B cell (primary cell): ENCODE measurements around the gene FOXN3. TPM values are rescaled to one million over a fixed set of nuclear protein-coding genes. Genes with fewer than 3 reads are reported as not detected.
"Not testable (repeated sequence)": the region's sequence is repeated elsewhere in the genome, so short reads cannot be mapped to it uniquely, and the experiment has no call there.

ENCODE experiments used
- ATAC-seq: fragments of 200-7000 bp; cut with Tn5 transposase; one replicate; pipeline ENCODE4 v1.10.0; 2021; ENCODE audit warnings: low read depth, mild to moderate bottlenecking, moderate number of reproducible peaks, moderate library complexity
- CTCF ChIA-PET: fragments of 350-600 bp; sonication (Branson Sonifier 250); formaldehyde crosslinking; loops from one replicate; lab custom pipeline; 2021; ENCODE audit warnings: antibody characterized with exemption, inconsistent platforms; lab: Charles Lee
- POLR2A ChIA-PET: fragments of 350-600 bp; sonication (Branson Sonifier 250); formaldehyde crosslinking; loops from one replicate; lab custom pipeline; 2021; ENCODE audit warnings: antibody characterized with exemption; lab: Charles Lee
- DNase-seq: peaks from one replicate; pipeline ENCODE4 v3.0.0; 2013
- H2AFZ ChIP-seq: 2 replicates; pipeline ENCODE4 v1.6.1; 2012; ENCODE audit warnings: mild to moderate bottlenecking, low read depth, low read length; ENCODE audit not compliant: insufficient read depth, poor library complexity, severe bottlenecking
- H3K27ac ChIP-seq, 2 donors: 1 replicate in 1 of 2; 2 replicates in 1 of 2; pipeline ENCODE4 v1.5.1; 2012 to 2013; ENCODE audit warnings: low read length in 2 of 2, mild to moderate bottlenecking in 2 of 2, moderate library complexity in 1 of 2
- H3K27me3 ChIP-seq, 4 experiments: fragments of 200-600 bp in 1 of 4; sonication (generic) in 1 of 4; replicated peaks in 1 of 4; 1 replicate in 2 of 4; 2 replicates in 2 of 4; pipeline versions ENCODE4 v1.6.1 to v1.7.0; 2013 to 2016; ENCODE audit warnings: low read length in 3 of 4, mild to moderate bottlenecking in 2 of 4, mixed read lengths in 1 of 4, moderate library complexity in 1 of 4; ENCODE audit not compliant: insufficient read depth in 4 of 4, control insufficient read depth in 3 of 4; ENCODE audit errors: control extremely low read depth in 1 of 4
- H3K36me3 ChIP-seq, 2 experiments: replicated peaks in 1 of 2; 1 replicate in 1 of 2; 2 replicates in 1 of 2; pipeline versions ENCODE4 v1.6.1 to v1.7.1; 2013; ENCODE audit warnings: low read length in 1 of 2; ENCODE audit not compliant: insufficient read depth in 2 of 2, control insufficient read depth in 1 of 2; ENCODE audit errors: control extremely low read depth in 1 of 2, extremely low read depth in 1 of 2
- H3K4me1 ChIP-seq, 2 donors: fragments of 200-600 bp in 1 of 2; sonication (generic) in 1 of 2; 1 replicate in 1 of 2; 2 replicates in 1 of 2; pipeline versions ENCODE4 v1.5.1 to v1.6.1; 2013 to 2017; ENCODE audit warnings: low read length in 2 of 2; ENCODE audit not compliant: control insufficient read depth in 2 of 2, insufficient read depth in 2 of 2
- H3K4me2 ChIP-seq: replicated peaks from 2 replicates; pipeline ENCODE3; 2012; ENCODE audit warnings: mild to moderate bottlenecking, low read depth, low read length; ENCODE audit not compliant: poor library complexity, severe bottlenecking
- H3K4me3 ChIP-seq, 5 experiments: fragments of 200-600 bp in 1 of 5; sonication (generic) in 1 of 5; 1 replicate in 3 of 5; 2 replicates in 2 of 5; pipeline versions ENCODE4 v1.5.1 to v1.7.0; 2011 to 2016; ENCODE audit warnings: low read length in 4 of 5, mild to moderate bottlenecking in 4 of 5, low read depth in 2 of 5, control low read depth in 1 of 5, moderate library complexity in 1 of 5; ENCODE audit not compliant: insufficient read depth in 1 of 5; ENCODE audit errors: control extremely low read depth in 1 of 5, extremely low read depth in 1 of 5
- H3K79me2 ChIP-seq: fragments of 200-600 bp; sonication (generic); one replicate; pipeline ENCODE4 v1.6.0; 2016; ENCODE audit warnings: low read length; ENCODE audit not compliant: control insufficient read depth, insufficient read depth
- H3K9ac ChIP-seq: fragments of 200-600 bp; sonication (generic); 2 replicates; pipeline ENCODE4 v1.6.1; 2017; ENCODE audit warnings: mild to moderate bottlenecking, low read length, moderate library complexity
- H3K9me3 ChIP-seq, 3 donors: one replicate each; pipeline versions ENCODE4 v1.6.1 to v1.7.1; 2013; ENCODE audit warnings: low read length in 2 of 3; ENCODE audit not compliant: control insufficient read depth in 2 of 3, insufficient read depth in 1 of 3; ENCODE audit errors: control extremely low read depth in 1 of 3
- H4K20me1 ChIP-seq: 2 replicates; pipeline ENCODE4 v1.6.0; 2012; ENCODE audit warnings: mild to moderate bottlenecking, low read length; ENCODE audit not compliant: insufficient read depth, control insufficient read depth, poor library complexity, severe bottlenecking
- H3K27ac Mint-ChIP-seq: one replicate; pipeline ENCODE4 v1.8.0; 2021; ENCODE audit warnings: mixed read lengths
- H3K27me3 Mint-ChIP-seq: one replicate; pipeline ENCODE4 v1.8.0; 2021; ENCODE audit warnings: mixed read lengths
- H3K4me1 Mint-ChIP-seq: one replicate; pipeline ENCODE4 v1.8.0; 2021; ENCODE audit warnings: mixed read lengths
- H3K4me3 Mint-ChIP-seq: one replicate; pipeline ENCODE4 v1.8.0; 2021; ENCODE audit warnings: mixed read lengths
- H3K9me3 Mint-ChIP-seq: one replicate; pipeline ENCODE4 v1.8.0; 2022; ENCODE audit warnings: mixed read lengths; ENCODE audit not compliant: insufficient read depth
- EZH2 ChIP-seq: IDR thresholded peaks from 2 replicates; pipeline ENCODE4 v1.6.1; 2012; ENCODE audit warnings: borderline replicate concordance, low read depth, mild to moderate bottlenecking, moderate library complexity, low read length; ENCODE audit not compliant: insufficient read depth, poor library complexity, severe bottlenecking
- WGBS: methylation state at CpG from one replicate; pipeline ENCODE4 v1.1.5; 2013; ENCODE audit warnings: missing lambda C conversion rate; ENCODE audit not compliant: insufficient coverage; 5-methylcytosine and 5-hydroxymethylcytosine counted together
- intact Hi-C: fragments of 100-400 bp; cut with micrococcal nuclease; formaldehyde crosslinking; loops from one replicate; pipeline ENCODE4 v1.10.0; 2022
- polyA plus RNA-seq: library from polyadenylated mRNA; depleted of rRNA; stranded (reverse); fragments of >200 nt; gene quantifications from 2 replicates; pipeline ENCODE4 v1.2.3, GENCODE V29; 2012
- total RNA-seq, 2 donors: library from RNA; stranded (reverse); fragments of 120-200 nt in 1 of 2; gene quantifications; 1 replicate in 1 of 2; 2 replicates in 1 of 2; pipeline versions ENCODE4 v1.2.3 to v1.2.4, GENCODE V29; 2013 to 2022

FOXN3 gene
- total and polyA plus RNA-seq, 2 donors (not counting 1 experiment from before 2014, with no cell fraction given): 80.6 to 98.2 TPM

DNA sequence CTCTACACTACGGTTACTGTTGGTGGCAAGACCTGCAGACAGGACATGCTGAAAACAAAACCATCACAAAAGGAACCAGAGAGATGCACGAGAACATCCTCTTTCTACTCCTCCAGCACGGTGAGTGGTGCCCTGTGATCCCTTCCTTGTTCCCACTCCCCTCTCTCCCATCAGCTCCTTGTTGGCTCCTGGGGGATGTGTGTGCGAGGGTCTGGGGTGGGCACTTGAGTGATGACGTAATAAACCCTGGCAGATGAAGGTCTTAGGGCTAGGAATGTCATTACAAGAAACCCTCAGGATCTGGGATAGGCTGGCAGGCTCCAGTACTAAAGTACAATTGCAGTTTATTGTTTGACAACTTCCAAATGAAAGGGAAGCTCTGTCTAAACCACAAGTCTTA is 261.5 kb downstream of the FOXN3 start:
- Histone ChIP-seq H3K36me3 (peaks cover 0 to 18% of the 10 kb centered on the region in 2 experiments), H4K20me1 (no peaks in the 10 kb centered on the region), H3K4me3 (no peak overlapping the region), H3K4me2 (no peak overlapping the region), H3K4me1 (no peaks in the 10 kb centered on the region), H3K27me3 (no peaks in the 10 kb centered on the region), H3K9me3 (peaks cover 0 to 12% (median 5%) of the 10 kb centered on the region in 3 donors), H2AFZ (no peak overlapping the region), H3K27ac (no peak overlapping the region), H3K9ac (no peak overlapping the region), H3K79me2 (no peaks in the 10 kb centered on the region)
- DNase-seq: no peak
- H3K27me3 Mint-ChIP-seq: no peaks in the 10 kb centered on the region
- peaks cover 11% of the 10 kb centered on the region for H3K9me3 Mint-ChIP-seq
- intact Hi-C loops: no loop called here
- TF ChIP-seq EZH2: no peak
- ChIA-PET POLR2A (no interaction called here), CTCF (no interaction called here)
- no peak overlapping the region for H3K27ac Mint-ChIP-seq
- no peak for ATAC-seq
- H3K4me3 Mint-ChIP-seq: no peak overlapping the region
- 100% methylated on average over 2 of the region's 5 CpGs for WGBS
- H3K4me1 Mint-ChIP-seq: peaks cover 7% of the 10 kb centered on the region

DNA sequence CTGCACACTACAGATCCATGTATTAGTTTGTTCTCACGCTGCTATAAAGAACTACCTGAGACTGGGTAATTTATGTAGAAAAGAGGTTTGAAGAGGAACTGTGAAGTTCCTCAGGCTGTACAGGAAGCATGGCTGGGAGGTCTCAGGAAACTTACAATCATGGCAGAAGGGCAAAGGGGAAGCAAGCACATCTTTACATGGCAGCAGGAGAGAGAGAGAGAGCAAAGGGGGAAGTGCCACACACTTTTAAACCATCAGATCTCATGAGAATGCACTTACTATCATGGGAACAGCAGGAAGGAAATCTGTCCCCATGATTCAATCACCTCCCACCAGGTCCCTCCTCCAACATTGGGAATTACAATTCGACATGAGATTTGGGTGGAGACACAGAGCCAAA is 265.3 kb downstream of the FOXN3 start:
- H3K27ac Mint-ChIP-seq, H3K9ac ChIP-seq, H3K4me3 ChIP-seq, H3K27me3 Mint-ChIP-seq, H4K20me1 ChIP-seq, H3K4me2 ChIP-seq, POLR2A ChIA-PET, H3K79me2 ChIP-seq, CTCF ChIA-PET, H3K36me3 ChIP-seq, DNase-seq, H3K4me1 Mint-ChIP-seq, H2AFZ ChIP-seq, H3K4me3 Mint-ChIP-seq, H3K27me3 ChIP-seq, ATAC-seq, H3K4me1 ChIP-seq, intact Hi-C loops: not testable (repeated sequence)
- peak overlapping the region in 1 of 2 donors; percentile 47 for H3K27ac ChIP-seq
- WGBS: no CpG with 5 or more reads among the region's 2 CpGs
- H3K9me3 Mint-ChIP-seq: peaks cover 11% of the 10 kb centered on the region
- peaks cover 0 to 12% (median 5%) of the 10 kb centered on the region in 3 donors for H3K9me3 ChIP-seq
